OCI-LY3 (cell line): Measurements from ENCODE around the gene SECISBP2.

Experiments used
- H2AFZ ChIP-seq: fragments of 200-600, 300-600 bp; shearing (Covaris generic); 2 replicates; pipeline ENCODE4 v1.6.0; 2014; ENCODE audit warnings: antibody characterized with exemption, low read depth, low read length
- H3K27ac ChIP-seq: fragments of 200-600, 300-600 bp; sonication (generic); 2 replicates; pipeline ENCODE4 v1.5.1; 2014; ENCODE audit warnings: mild to moderate bottlenecking, low read length, moderate library complexity, mixed read lengths
- H3K27me3 ChIP-seq: fragments of 200-600, 300-600 bp; sonication (generic); 2 replicates; pipeline ENCODE4 v1.6.1; 2014; ENCODE audit warnings: low read depth, low read length, mixed read lengths
- H3K36me3 ChIP-seq: fragments of 200-600, 300-600 bp; sonication (generic); replicated peaks from 2 replicates; pipeline ENCODE3; 2014; ENCODE audit warnings: low read depth, low read length, mixed read lengths
- H3K4me1 ChIP-seq: fragments of 300-600, 200-600 bp; sonication (generic); 2 replicates; pipeline ENCODE4 v1.6.1; 2014; ENCODE audit warnings: low read length, mixed read lengths
- H3K4me2 ChIP-seq: fragments of 200-600, 300-600 bp; sonication (generic); 2 replicates; pipeline ENCODE4 v1.6.1; 2014; ENCODE audit warnings: low read length, mixed read lengths
- H3K4me3 ChIP-seq: fragments of 300-600, 200-600 bp; sonication (generic); 2 replicates; pipeline ENCODE4 v1.5.1; 2014; ENCODE audit warnings: antibody characterized with exemption, mild to moderate bottlenecking, low read length, moderate library complexity
- H3K79me2 ChIP-seq: fragments of 300-600, 200-600 bp; shearing (Covaris generic); 2 replicates; pipeline ENCODE4 v1.6.1; 2014; ENCODE audit warnings: mild to moderate bottlenecking, low read length, mixed read lengths
- H3K9ac ChIP-seq: fragments of 300-600, 200-600 bp; shearing (Covaris generic); 2 replicates; pipeline ENCODE4 v1.6.0; 2014; ENCODE audit warnings: mild to moderate bottlenecking, low read length, moderate library complexity
- H3K9me3 ChIP-seq: fragments of 200-600, 300-600 bp; shearing (Covaris generic); 2 replicates; pipeline ENCODE4 v1.6.1; 2014; ENCODE audit warnings: low read length, mixed read lengths; ENCODE audit not compliant: insufficient read depth
- H4K20me1 ChIP-seq: fragments of 200-600, 300-600 bp; sonication (generic); 2 replicates; pipeline ENCODE4 v1.6.1; 2016; ENCODE audit warnings: low read length, mixed read lengths; ENCODE audit not compliant: insufficient read depth
- CTCF ChIP-seq: fragments of 200-600, 300-600 bp; sonication (generic); IDR thresholded peaks from 2 replicates; pipeline ENCODE4 v1.5.1; 2014; ENCODE audit warnings: antibody characterized with exemption, low read length, low read depth
- EZH2phosphoT487 ChIP-seq: fragments of 200-600 bp; shearing (Covaris generic); IDR thresholded peaks from 2 replicates; pipeline ENCODE4 v1.6.1; 2018; ENCODE audit warnings: antibody characterized with exemption, mixed run types, low read depth

The SECISBP2 gene

GRCh38 chr9:89363921-89364665 is 45.8 kb downstream of the SECISBP2 start:
- Histone ChIP-seq H3K9me3 (no peaks in the 10 kb centered on the region), H3K9ac (no peak overlapping the region), H3K27me3 (no peaks in the 10 kb centered on the region), H3K79me2 (no peaks in the 10 kb centered on the region), H3K36me3 (peaks cover 32% of the 10 kb centered on the region), H3K4me1 (no peaks in the 10 kb centered on the region), H2AFZ (no peak overlapping the region), H3K4me3 (no peak overlapping the region), H3K27ac (no peak overlapping the region), H4K20me1 (no peaks in the 10 kb centered on the region), H3K4me2 (no peak overlapping the region)
- no peak for TF ChIP-seq EZH2phosphoT487
- no peak for TF ChIP-seq CTCF

GRCh38 chr9:89364666-89365531 is 46.6 kb downstream of the SECISBP2 start:
- no peak overlapping the region for H3K4me3 ChIP-seq
- no peaks in the 10 kb centered on the region for H3K27me3 ChIP-seq
- H3K36me3 ChIP-seq = peaks cover 28% of the 10 kb centered on the region
- TF ChIP-seq EZH2phosphoT487 (no peak), CTCF (no peak)
- no peaks in the 10 kb centered on the region for H4K20me1 ChIP-seq
- H3K27ac ChIP-seq = no peak overlapping the region
- H2AFZ ChIP-seq = no peak overlapping the region
- no peaks in the 10 kb centered on the region for H3K4me1 ChIP-seq
- no peak overlapping the region for H3K9ac ChIP-seq
- no peaks in the 10 kb centered on the region for H3K9me3 ChIP-seq
- no peak overlapping the region for H3K4me2 ChIP-seq
- H3K79me2 ChIP-seq = no peaks in the 10 kb centered on the region

GRCh38 chr9:89365532-89365912 is 47.2 kb downstream of the SECISBP2 start:
- Histone ChIP-seq H3K4me1 (no peaks in the 10 kb centered on the region), H4K20me1 (no peaks in the 10 kb centered on the region), H3K27ac (no peak overlapping the region), H3K4me3 (no peak overlapping the region), H3K4me2 (no peak overlapping the region), H3K9ac (no peak overlapping the region), H3K36me3 (peaks cover 23% of the 10 kb centered on the region), H3K27me3 (no peaks in the 10 kb centered on the region), H3K79me2 (no peaks in the 10 kb centered on the region), H3K9me3 (no peaks in the 10 kb centered on the region), H2AFZ (no peak overlapping the region)
- TF ChIP-seq EZH2phosphoT487 = no peak
- no peak for TF ChIP-seq CTCF

- Histone ChIP-seq H3K36me3 (peaks cover 11% of the 10 kb centered on the region), H2AFZ (no peak overlapping the region), H3K4me3 (no peak overlapping the region), H3K79me2 (no peaks in the 10 kb centered on the region), H3K27ac (no peak overlapping the region), H3K4me1 (no peaks in the 10 kb centered on the region), H3K4me2 (no peak overlapping the region), H3K9me3 (no peaks in the 10 kb centered on the region), H3K27me3 (no peaks in the 10 kb centered on the region), H3K9ac (no peak overlapping the region), H4K20me1 (no peaks in the 10 kb centered on the region)
- TF ChIP-seq EZH2phosphoT487 = no peak
- no peak for TF ChIP-seq CTCF
Measured at GRCh38 chr9:89366711-89367110, 48.4 kb downstream of the SECISBP2 start.
